Uterus (tissue), 2 donors: ENCODE measurements around the gene FAM187B.

ENCODE experiments used
- CTCF ChIP-seq, 4 experiments: fragments of 200-600 bp in 2 of 4; fragments of 450-650 bp in 2 of 4; sonication (generic) in 2 of 4; IDR thresholded peaks; one replicate each; pipeline ENCODE4 v1.5.1; 2016 to 2019; ENCODE audit warnings: antibody characterized with exemption in 4 of 4, mild to moderate bottlenecking in 2 of 4, moderate library complexity in 1 of 4
- POLR2A ChIP-seq, 2 donors: fragments of 450-650 bp; IDR thresholded peaks; one replicate each; pipeline ENCODE4 v1.6.1; 2016; ENCODE audit warnings: antibody characterized with exemption in 2 of 2, mild to moderate bottlenecking in 1 of 2, moderate library complexity in 1 of 2

DNA sequence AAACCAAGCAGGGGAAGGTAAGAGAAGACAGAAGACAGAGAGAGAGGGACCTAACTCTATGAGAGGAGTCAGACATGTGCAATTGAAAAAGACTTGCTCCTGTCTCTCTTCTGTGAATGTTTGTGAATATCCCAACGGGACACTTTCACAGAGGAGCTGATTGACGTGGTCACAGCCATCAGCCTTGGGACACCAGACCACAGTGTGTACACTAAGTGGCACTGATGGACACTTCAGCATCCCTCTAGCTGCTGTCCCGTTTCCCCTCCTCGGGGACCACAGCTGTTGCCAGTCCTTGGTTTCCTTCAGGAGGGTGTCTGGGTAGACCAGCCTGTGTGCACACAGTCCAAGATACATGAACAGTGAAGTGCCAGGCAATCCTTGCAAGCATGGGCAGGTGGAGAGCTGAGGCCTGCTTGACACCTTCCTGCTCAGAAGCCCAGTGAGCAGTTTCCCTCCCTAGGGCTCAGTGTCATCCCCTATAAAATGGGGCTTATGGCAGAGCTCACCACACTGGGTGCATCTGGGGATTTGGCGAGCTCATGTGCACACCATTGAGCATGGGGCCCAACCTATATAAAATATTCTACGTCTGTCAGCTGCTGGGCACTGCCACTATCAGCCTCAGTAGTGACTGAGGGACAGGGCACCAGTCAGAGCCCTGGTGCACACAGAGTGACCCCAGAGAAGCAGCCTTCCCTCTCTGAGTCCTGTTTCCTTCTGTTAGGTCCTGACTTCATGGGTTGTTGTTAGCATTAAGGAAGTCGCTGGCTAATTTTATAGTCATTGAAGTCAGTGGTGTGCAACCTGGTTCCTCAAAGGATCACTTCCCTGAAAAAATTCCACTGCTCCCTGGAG is 36.0 kb upstream of the FAM187B start:
- TF ChIP-seq CTCF (IDR thresholded peaks at IDR 0.05) (no peak), POLR2A (IDR thresholded peaks at IDR 0.05) (no peak)
